NCI-H226 (cell line): ENCODE measurements around the gene HERC2.

Experiments
- DNase-seq: peaks from one replicate; pipeline ENCODE4 v3.0.0-alpha.2; 2015

Gene HERC2

DNA sequence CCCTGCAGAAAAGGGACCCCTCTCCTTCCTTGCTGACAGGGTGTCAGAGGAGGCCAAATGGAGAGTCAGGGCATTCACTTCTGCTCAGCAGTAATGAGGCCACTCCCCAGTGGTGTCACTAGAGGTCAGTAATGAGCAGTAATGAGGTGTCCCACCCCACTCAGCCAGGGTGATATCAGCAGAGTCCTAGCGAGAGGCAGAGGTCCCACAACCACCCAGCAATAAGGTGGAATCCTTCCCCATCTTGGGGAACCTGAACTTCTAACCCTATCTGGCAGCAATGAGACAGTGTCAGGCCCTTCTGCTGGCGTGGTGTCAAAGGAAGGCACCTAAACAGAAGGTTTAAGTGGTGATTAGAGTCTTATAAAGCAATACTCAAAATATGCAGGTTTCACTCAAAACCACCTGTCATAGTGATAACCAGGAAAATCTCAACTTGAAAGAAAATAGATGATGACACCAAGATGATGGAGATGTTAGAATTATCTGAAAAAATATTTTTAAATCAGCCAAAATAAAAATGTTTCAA, 235.7 kb downstream of the HERC2 start:
- peak; percentile 12 for DNase-seq

DNA sequence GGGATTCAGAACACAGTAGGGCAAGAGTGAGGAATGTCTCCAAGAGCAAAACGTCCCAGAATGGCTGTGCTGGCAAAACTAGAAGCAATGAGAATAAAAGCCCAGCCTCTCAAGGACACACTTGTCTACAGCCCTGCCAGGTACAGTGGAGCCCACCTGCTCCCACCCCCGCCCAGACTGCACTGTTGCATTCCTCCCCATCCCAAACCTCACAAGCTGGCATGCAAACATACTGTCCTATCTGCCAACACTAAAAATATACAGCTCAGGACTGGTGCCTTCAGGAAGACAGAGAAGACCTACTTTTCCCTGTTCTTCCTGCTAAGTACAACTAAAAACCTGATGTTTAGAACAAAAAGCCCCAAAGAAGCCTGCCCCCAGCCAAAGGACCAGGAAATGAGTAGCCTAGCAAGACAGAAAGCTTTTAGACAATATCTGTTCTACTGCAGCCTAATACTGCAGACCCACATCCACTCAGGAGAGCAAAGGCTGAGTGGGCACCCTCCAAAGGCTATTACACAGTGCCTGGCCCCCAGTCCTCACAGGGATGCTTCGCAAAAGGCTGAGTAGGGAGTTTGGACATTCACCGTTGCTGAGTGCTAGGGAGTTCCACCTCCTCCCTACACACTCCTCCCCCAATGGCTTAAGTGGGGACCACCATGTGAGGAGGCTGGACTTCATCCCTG, 236.3 kb downstream of the HERC2 start:
- no peak for DNase-seq

DNA sequence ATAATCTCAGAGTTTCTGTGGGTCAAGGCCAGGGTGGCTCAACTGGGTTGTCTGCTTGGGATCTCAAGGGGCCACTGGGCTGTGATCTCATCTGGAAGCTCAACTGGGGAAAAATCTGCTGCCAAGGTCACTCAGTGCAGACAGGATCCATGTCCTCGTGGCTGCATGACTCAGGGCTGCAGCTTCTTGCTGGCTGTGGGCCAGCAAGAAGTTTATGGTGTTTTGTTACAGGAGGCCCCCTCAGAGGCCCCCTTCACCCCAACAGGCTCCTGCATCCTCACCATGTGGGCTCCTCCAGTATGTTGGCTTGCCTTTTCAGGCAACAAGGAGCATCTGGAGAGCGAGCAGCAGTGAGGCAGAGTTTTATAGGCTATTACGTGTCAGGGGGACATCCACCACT, 237.4 kb downstream of the HERC2 start:
- DNase-seq = no peak

DNA sequence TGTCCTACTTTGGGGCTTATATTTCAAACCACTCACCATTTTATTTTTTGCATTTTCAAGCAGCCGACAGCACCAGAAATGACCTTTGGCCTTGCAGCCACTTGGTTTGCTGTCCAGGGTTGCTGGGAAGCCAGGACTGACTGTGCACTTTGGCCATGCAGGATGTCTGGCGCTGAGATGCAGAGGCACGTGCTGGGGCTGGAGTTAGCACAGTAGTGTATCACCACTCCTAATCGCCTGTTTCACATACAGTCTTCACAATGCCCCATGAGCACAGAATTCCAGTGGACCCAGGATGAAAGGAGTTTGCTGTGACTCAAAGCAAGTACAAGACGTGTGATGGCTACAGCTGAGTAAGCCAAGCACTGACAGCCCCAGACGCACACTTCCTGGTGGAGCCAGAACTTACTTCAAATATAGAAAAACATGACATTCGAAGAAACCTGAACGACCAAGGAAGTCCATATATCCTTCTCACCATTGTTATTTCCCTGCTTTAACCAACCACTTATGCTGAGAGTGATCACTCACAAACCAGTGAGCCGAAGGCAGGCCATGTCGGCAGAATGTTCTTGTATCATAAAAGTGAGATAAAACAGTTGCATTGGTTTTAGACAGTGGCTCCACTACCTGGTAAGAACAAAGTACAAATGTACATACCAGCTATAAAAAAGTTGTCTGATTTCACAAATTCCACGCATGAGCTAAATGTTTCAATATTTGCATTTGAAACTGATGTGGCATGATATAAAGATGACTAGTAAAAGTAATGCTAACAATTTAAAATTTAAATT, 238.9 kb downstream of the HERC2 start:
- DNase-seq = no peak

DNA sequence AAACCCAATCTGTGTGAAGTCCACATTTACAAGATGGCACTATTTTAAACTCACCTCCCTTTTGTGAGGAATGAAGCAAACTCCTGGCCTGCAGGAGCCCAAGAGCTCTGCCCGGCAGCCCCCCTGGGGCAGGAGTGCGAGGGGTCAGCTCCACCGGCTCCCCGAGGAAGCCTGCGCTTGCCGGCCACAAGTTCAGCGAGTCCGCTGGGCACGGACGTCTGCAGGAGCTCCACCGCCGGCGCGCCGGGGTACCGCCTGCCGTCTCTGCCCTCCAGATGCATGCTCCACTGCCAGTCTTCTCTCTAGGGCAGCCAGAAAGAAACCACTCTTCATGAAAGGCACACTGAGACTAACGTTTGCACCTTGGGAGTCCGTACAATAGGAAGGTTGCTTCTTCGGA, 240.4 kb downstream of the HERC2 start:
- DNase-seq = no peak

DNA sequence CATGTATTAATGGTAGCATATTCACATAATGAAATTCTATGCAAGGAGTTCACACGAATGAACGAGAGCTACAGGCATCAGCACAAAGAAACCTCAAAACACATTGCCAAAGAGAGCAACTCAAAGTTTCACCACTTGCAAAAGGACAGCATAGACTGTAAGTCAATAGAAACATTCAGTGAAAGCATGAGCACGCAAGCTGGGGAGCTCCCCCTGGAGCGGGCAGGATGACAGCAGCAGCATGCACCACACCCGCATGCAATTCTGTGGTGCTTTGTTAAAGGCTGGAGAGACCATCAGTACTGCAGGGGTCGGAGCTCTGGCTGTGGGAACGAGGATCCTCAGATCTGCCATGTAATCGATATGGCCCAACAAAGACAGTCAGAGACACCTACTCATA, 241.6 kb downstream of the HERC2 start:
- DNase-seq = no peak

DNA sequence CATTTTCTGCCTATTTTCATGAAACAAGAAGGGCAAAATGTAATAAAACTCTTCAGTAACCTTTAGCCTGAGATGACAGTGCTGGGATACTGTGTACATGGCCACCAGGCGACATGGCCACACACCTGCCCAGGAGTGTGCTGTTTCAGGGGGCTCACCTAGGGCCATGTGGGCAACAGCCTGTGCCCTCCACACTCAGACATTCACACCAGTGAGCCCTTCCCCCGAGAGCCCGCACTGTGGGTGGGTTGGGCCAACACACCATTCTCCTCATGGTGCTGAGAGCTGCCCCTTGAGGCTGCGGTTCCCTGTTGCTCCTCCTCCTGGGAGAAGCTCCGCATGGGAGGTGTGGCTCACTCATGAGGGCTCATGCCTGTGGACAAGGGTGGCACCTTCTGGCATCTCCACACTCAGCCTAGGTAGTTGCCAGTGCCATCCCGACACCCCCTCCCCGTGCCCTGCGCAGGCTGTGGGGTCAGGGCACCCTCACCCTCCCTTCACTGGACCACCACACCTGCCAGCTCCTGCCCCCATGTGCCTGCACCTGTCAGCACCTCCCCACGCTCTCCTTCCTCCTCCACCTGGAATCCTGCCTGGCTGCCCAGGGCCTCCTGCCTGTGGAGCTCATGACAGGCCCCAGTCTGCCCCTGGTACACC, 242.5 kb downstream of the HERC2 start:
- no peak for DNase-seq

DNA sequence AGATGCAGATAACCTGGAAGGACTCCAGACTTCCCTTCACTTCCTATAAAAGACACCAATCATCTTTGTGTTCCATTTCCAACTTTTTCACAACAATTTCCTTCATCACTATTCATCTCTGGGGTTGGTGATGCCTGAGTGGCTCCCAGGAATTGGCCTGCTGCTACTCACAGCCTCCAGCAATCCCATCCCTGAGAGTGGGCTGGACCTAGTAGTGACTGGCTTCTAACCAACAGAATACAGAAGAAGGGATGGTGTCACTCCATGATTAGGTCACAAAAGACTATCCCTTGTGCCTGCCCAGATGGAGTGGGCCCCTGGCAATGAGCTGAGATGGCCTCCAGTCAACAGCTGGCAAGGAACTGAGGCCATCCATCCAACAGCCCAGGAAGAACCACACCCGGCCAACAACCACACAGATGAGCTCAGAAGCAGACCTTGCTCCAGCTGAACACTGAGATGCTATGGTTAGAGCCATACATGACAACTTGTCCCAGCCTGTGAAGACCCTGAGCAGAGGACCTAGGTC, 243.7 kb downstream of the HERC2 start:
- DNase-seq = no peak

DNA sequence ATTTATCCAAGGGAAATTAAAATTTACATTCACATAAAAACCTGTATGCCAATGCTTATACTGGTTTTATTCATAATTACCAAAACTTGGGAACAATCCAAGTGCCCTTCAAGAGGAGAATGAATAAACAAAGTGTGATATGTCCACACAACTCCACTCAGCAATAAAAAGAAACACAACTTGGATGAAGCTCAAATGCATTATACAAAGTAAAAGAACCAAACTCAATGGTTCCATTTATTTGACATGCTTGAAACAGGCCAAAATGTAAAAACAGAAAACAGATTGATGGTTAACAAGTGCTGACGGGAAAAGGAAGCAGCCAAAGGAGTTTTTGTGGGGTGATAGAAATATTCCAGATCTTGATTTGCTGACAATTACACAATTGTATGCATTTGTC, 246.4 kb downstream of the HERC2 start:
- no peak for DNase-seq

DNA sequence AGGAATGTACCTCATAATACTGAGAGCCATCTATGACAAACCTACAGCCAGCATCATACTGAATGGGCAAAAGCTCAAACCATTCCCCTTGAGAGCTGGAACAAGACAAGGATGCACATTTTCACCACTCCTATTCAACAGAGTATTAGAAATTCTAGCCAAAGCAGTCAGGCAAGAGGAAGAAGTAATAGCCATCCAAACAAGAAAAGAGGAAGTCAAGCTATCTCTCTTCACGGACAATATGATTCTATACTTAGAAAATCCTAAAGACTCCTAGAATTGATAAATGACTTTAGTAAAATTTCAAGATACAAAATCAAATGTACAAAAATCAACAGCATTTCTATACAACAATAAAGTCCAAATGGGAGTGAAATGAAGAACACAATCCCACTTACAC, 253.0 kb downstream of the HERC2 start:
- DNase-seq = no peak

DNA sequence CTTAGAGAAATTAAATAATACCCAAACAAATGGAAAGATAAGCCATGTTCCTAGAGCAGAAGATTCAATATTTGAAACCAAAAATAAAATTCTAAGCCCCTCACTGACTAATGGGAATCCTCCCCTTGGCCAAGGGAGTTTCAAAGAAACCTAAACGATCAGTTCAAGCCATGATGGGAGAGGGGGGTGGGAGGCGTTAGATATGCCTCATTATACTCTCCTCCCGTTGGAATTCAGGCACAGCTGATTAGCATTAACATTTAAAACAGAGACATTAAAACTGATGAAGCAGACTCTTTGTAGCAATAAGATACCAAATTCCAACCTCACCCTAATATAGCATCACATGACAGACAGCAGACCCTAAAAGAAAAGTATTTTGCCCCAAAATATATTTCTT, 255.7 kb downstream of the HERC2 start:
- DNase-seq = no peak
